AG10803 (cell line): ENCODE measurements around the gene SLAMF7.
"Not testable (repeated sequence)": the region's sequence is repeated elsewhere in the genome, so short reads cannot be mapped to it uniquely, and the experiment has no call there.

Experiments used
- DNase-seq: peaks from one replicate; pipeline ENCODE4 v3.0.0; 2010; ENCODE audit warnings: low read depth
- H3K4me3 ChIP-seq: 2 replicates; pipeline ENCODE4 v1.5.1; 2011; ENCODE audit warnings: mild to moderate bottlenecking, low read length, control low read depth
- CTCF ChIP-seq: conservative IDR thresholded peaks from 2 replicates; pipeline ENCODE4 v1.5.1; 2011; ENCODE audit warnings: mild to moderate bottlenecking, low read length, control low read depth, inconsistent platforms

SLAMF7 gene

DNA sequence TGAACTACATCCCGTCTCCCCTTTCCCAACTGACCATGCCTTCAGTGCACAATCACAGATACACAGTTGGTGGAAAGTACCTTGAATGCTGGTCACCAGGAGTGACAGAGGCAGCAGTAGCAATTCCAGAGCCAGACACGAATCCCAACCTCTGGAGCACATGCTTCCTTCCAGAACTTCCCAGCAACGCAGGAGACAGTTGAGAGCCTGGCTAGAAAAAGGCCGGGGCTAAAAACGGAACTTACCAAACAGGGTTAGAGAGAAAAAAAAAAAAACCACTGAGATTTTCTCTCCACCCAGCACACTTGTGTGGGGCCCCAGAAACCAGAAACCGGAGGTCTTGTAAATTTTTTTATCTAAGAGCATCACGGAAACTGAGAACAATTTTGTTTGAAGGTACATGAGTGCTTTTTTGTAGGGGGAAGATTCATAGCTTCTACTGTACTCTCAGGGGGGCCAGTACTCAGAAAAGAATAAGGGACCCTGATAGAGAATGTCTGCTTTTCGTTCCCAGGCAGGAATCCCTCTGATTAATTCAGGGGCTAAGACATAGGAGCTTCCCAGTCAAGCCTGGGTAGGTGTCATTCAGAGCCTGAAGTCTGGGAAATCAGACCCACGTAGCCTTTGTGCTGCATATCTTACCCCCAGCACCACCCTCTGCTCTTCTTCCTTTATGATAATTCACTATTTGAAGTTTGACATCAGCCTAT, 27.3 kb upstream of the SLAMF7 start, which contains the start of gene CD48:
Gene CD48, minus strand, starts transcription at position 221 of the 710 bp plus-strand sequence. Its CDS starts 59 bp downstream, at position 162.
- no peak for DNase-seq
- no peak for TF ChIP-seq CTCF
- no peak within 1 kb of the TSS for H3K4me3 ChIP-seq

- H3K4me3 ChIP-seq, DNase-seq: not testable (repeated sequence)
Measured at GRCh38 chr1:160712525-160713080, 26.4 kb upstream of the SLAMF7 start.

DNA sequence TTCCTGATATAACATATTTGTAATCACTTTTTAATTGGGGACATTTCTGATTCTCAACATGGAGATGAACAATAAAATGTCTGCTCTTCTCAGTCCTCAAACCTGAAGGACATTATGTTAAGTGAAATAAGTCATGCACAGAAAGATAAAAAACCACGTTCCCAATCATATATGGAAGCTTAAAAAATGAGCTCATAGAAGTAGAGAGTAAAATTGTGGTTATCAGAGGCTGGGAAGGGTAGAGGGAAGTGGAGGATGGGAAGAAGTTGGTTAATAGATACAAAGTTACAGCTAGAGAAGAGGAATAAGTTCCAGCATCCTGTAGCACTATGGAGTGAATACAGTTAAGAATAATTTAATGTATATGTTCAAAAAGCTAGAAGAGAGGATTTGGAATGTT, 25.9 kb upstream of the SLAMF7 start:
- no peak overlapping the region for H3K4me3 ChIP-seq
- TF ChIP-seq CTCF: no peak
- DNase-seq: no peak

DNA sequence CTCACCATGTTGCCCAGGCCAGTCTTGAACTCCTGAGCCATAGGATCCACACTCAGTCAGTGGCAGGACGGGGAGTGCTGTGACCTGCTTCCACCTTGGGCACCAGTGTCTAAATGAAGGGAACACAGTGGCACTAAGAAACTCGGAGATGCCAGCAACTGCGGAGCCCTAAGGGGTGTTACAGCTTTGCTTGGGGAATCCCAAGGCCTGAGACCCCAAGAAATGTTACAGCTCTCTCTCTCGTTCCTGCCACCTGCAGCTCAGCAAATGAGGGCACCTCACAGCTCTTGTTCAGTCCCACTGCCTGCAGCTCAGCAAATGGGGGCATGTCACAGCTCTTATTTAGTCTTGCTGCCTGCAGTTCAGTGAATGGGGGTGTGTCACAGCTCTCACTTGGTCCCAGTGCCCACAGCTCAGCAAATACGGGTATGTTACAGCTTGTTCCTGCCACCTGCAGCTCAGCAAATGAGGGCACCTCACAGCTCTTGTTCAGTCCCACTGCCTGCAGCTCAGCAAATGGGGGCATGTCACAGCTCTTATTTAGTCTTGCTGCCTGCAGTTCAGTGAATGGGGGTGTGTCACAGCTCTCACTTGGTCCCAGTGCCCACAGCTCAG, 24.9 kb upstream of the SLAMF7 start:
- not testable (repeated sequence) for DNase-seq, H3K4me3 ChIP-seq

- DNase-seq: no peak
- H3K4me3 ChIP-seq: no peak overlapping the region
- no peak for TF ChIP-seq CTCF
Measured at GRCh38 chr1:160716013-160716412, 23.0 kb upstream of the SLAMF7 start.

DNA sequence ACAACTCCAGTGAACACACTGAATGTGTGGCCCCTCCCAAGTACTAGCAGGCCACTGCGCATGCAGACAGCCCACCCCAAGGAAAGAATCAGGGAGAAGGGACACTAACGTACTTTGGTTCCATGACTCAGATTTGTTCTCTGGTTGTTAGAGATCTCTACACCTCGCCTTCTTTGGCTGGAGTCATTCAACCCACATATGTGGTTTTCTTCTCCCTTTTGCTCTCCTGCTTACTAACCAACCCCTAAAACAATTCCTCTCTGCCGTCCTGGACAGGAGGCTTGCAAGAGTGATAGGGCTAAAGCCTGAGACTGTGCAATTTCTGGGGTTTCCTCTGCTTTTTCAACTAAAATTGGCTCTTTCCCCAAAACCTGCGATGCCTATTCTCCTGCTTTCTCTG, 21.7 kb upstream of the SLAMF7 start:
- DNase-seq: no peak
- no peak for TF ChIP-seq CTCF
- H3K4me3 ChIP-seq: no peak overlapping the region

- no peak for DNase-seq
- no peak overlapping the region for H3K4me3 ChIP-seq
- TF ChIP-seq CTCF: no peak
Measured at GRCh38 chr1:160718210-160718609, 20.8 kb upstream of the SLAMF7 start.
